H1 (cell line): ENCODE data around the gene AHI1.

ENCODE experiments used
- POLR2AphosphoS5 ChIP-seq: IDR thresholded peaks from 2 replicates; pipeline ENCODE4 v1.6.1; 2011; ENCODE audit warnings: low read depth, low read length
- RAD21 ChIP-seq, 2 experiments: IDR thresholded peaks in 1 of 2; conservative IDR thresholded peaks in 1 of 2; 2 replicates each; pipeline ENCODE4 v1.6.1; 2011; ENCODE audit warnings: low read depth in 2 of 2, low read length in 2 of 2, improper control_type of control experiment in 1 of 2, inconsistent platforms in 1 of 2, mild to moderate bottlenecking in 1 of 2, moderate library complexity in 1 of 2
- RXRA ChIP-seq: IDR thresholded peaks from 2 replicates; pipeline ENCODE4 v1.6.1; 2011; ENCODE audit warnings: low read depth, mild to moderate bottlenecking, low read length, moderate library complexity; ENCODE audit not compliant: insufficient read depth
- TF ChIP-seq, protein P1 (sequence below), 3 experiments: IDR thresholded peaks; 1 replicate in 2 of 3; 2 replicates in 1 of 3; pipeline versions ENCODE4 v1.5.1 to v1.6.1; 2011; ENCODE audit warnings: low read length in 3 of 3, mild to moderate bottlenecking in 3 of 3, inconsistent platforms in 2 of 3, low read depth in 1 of 3, moderate library complexity in 1 of 3; ENCODE audit not compliant: insufficient read depth in 1 of 3; ENCODE audit errors: control extremely low read depth in 1 of 3

- TF ChIP-seq, protein P1, sequence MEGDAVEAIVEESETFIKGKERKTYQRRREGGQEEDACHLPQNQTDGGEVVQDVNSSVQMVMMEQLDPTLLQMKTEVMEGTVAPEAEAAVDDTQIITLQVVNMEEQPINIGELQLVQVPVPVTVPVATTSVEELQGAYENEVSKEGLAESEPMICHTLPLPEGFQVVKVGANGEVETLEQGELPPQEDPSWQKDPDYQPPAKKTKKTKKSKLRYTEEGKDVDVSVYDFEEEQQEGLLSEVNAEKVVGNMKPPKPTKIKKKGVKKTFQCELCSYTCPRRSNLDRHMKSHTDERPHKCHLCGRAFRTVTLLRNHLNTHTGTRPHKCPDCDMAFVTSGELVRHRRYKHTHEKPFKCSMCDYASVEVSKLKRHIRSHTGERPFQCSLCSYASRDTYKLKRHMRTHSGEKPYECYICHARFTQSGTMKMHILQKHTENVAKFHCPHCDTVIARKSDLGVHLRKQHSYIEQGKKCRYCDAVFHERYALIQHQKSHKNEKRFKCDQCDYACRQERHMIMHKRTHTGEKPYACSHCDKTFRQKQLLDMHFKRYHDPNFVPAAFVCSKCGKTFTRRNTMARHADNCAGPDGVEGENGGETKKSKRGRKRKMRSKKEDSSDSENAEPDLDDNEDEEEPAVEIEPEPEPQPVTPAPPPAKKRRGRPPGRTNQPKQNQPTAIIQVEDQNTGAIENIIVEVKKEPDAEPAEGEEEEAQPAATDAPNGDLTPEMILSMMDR (IDR thresholded peaks at IDR 0.05; ENCODE audit: control extremely low read depth in 1 of 3, insufficient read depth in 1 of 3, low read depth in 1 of 3, low read length in 3 of 3), result no peak
- TF ChIP-seq RXRA (no peak), POLR2AphosphoS5 (no peak), RAD21 (IDR thresholded peaks at IDR 0.05 in 1 of 2, conservative IDR thresholded peaks at IDR 0.05 in 1 of 2; ENCODE audit: low read depth in 2 of 2, low read length in 2 of 2) (no peak)
These were observed 216.3 kb downstream of the AHI1 start for GRCh38 chr6:135281227-135281626.
